Measurements from ENCODE around the gene NUB1.

DNA sequence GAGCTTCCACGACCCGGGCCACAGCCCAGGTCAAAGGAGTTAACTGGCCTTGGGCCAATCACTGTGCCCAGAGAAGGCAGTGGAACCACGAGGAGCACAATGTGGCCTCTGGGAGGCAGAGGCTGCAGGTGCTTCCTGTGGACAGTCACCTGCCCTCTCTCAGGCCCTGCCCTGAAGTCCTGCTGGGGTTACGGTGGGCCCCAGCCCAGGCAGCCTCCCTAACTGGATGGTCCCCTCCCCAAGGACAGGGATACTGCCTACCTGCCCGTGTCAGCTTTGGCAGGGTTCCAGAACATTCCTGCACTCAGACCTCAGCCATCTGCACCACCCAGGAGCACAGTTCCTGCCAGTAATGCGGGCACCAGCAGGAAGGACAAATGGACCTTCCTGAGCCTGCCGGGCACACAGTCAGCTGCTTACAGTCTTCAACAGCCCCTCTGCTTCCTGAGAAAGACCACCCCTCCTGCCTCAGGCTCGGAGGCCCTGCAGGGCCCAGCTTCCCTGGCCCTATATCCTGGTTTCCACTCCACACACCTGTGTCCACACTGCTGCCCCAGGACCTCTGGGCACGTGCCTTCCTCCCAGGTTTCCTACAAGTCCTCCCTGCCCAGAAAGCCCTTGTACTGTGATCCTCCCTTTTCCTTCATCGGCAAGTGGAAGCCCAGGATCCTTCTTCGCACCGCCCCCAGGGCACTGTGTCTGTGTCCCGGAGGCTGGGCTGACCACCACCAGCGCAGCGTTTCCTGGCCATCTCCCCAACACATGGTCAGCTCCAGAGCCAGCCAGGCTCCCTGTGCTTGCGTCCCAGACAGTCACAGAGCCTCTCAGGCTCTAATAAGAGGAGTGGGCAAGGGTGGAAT, 44.9 kb downstream of the NUB1 start:
- no peak for TF ChIP-seq CTCF (IDR thresholded peaks at IDR 0.05)
- no peak for TF ChIP-seq POLR2A (IDR thresholded peaks at IDR 0.05)
